ENCODE measurements around the gene OLIG1.

DNA sequence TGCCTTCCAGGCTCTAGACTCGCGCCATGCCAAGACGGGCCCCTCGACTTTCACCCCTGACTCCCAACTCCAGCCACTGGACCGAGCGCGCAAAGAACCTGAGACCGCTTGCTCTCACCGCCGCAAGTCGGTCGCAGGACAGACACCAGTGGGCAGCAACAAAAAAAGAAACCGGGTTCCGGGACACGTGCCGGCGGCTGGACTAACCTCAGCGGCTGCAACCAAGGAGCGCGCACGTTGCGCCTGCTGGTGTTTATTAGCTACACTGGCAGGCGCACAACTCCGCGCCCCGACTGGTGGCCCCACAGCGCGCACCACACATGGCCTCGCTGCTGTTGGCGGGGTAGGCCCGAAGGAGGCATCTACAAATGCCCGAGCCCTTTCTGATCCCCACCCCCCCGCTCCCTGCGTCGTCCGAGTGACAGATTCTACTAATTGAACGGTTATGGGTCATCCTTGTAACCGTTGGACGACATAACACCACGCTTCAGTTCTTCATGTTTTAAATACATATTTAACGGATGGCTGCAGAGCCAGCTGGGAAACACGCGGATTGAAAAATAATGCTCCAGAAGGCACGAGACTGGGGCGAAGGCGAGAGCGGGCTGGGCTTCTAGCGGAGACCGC lies 46.3 kb upstream of the OLIG1 start:
- TF ChIP-seq GABPA (IDR thresholded peaks at IDR 0.05; ENCODE audit: low read depth) (no peak), NR2C2 (IDR thresholded peaks at IDR 0.05; ENCODE audit: borderline replicate concordance, control insufficient read depth, insufficient read length, low read depth) (no peak), HCFC1 (IDR thresholded peaks at IDR 0.05; ENCODE audit: low read length) (no peak), PAX8 (IDR thresholded peaks at IDR 0.05) (no peak), EZH2 (IDR thresholded peaks at IDR 0.05; ENCODE audit: borderline replicate concordance, control insufficient read depth, low read depth, low read length) (no peak)
- TF ChIP-seq, protein P1, sequence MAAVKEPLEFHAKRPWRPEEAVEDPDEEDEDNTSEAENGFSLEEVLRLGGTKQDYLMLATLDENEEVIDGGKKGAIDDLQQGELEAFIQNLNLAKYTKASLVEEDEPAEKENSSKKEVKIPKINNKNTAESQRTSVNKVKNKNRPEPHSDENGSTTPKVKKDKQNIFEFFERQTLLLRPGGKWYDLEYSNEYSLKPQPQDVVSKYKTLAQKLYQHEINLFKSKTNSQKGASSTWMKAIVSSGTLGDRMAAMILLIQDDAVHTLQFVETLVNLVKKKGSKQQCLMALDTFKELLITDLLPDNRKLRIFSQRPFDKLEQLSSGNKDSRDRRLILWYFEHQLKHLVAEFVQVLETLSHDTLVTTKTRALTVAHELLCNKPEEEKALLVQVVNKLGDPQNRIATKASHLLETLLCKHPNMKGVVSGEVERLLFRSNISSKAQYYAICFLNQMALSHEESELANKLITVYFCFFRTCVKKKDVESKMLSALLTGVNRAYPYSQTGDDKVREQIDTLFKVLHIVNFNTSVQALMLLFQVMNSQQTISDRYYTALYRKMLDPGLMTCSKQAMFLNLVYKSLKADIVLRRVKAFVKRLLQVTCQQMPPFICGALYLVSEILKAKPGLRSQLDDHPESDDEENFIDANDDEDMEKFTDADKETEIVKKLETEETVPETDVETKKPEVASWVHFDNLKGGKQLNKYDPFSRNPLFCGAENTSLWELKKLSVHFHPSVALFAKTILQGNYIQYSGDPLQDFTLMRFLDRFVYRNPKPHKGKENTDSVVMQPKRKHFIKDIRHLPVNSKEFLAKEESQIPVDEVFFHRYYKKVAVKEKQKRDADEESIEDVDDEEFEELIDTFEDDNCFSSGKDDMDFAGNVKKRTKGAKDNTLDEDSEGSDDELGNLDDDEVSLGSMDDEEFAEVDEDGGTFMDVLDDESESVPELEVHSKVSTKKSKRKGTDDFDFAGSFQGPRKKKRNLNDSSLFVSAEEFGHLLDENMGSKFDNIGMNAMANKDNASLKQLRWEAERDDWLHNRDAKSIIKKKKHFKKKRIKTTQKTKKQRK (IDR thresholded peaks at IDR 0.05; ENCODE audit: low read depth, low read length): no peak
- TF ChIP-seq, protein P2, sequence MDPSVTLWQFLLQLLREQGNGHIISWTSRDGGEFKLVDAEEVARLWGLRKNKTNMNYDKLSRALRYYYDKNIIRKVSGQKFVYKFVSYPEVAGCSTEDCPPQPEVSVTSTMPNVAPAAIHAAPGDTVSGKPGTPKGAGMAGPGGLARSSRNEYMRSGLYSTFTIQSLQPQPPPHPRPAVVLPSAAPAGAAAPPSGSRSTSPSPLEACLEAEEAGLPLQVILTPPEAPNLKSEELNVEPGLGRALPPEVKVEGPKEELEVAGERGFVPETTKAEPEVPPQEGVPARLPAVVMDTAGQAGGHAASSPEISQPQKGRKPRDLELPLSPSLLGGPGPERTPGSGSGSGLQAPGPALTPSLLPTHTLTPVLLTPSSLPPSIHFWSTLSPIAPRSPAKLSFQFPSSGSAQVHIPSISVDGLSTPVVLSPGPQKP (IDR thresholded peaks at IDR 0.05; ENCODE audit: low read depth, low read length): no peak
- TF ChIP-seq, protein P3, sequence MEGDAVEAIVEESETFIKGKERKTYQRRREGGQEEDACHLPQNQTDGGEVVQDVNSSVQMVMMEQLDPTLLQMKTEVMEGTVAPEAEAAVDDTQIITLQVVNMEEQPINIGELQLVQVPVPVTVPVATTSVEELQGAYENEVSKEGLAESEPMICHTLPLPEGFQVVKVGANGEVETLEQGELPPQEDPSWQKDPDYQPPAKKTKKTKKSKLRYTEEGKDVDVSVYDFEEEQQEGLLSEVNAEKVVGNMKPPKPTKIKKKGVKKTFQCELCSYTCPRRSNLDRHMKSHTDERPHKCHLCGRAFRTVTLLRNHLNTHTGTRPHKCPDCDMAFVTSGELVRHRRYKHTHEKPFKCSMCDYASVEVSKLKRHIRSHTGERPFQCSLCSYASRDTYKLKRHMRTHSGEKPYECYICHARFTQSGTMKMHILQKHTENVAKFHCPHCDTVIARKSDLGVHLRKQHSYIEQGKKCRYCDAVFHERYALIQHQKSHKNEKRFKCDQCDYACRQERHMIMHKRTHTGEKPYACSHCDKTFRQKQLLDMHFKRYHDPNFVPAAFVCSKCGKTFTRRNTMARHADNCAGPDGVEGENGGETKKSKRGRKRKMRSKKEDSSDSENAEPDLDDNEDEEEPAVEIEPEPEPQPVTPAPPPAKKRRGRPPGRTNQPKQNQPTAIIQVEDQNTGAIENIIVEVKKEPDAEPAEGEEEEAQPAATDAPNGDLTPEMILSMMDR (IDR thresholded peaks at IDR 0.05 in 2 of 3, conservative IDR thresholded peaks at IDR 0.05 in 1 of 3; ENCODE audit: control insufficient read depth in 2 of 3, extremely low read depth in 1 of 3, insufficient read depth in 1 of 3, low read depth in 3 of 3, low read length in 3 of 3): no peak
